H7 (cell line): ENCODE data around the gene ZNHIT2. TPM values are rescaled to one million over a fixed set of nuclear protein-coding genes. Genes with fewer than 3 reads are reported as not detected.
A peak's percentile ranks its signal among the peaks of the same experiment; 100 is the strongest.
"Not testable (repeated sequence)": the region's sequence is repeated elsewhere in the genome, so short reads cannot be mapped to it uniquely, and the experiment has no call there.

ENCODE experiments used
- DNase-seq: peaks from one replicate; pipeline ENCODE4 v3.0.0; 2012
- H3K27me3 ChIP-seq: 2 replicates; pipeline ENCODE4 v1.6.0; 2011; ENCODE audit warnings: mild to moderate bottlenecking, low read length; ENCODE audit not compliant: control insufficient read depth, insufficient read depth
- H3K36me3 ChIP-seq: replicated peaks from 2 replicates; pipeline ENCODE4 v1.5.1; 2011; ENCODE audit warnings: low read length; ENCODE audit not compliant: control insufficient read depth, insufficient read depth
- H3K4me3 ChIP-seq: 2 replicates; pipeline ENCODE4 v1.5.1; 2011; ENCODE audit warnings: low read depth, mild to moderate bottlenecking, control low read depth, low read length, moderate library complexity; ENCODE audit not compliant: insufficient read depth
- total RNA-seq: library from RNA; depleted of rRNA; stranded (reverse); fragments of >200 nt; shearing (Covaris generic); gene quantifications from 2 replicates; pipeline ENCODE4 v1.2.3, GENCODE V29; 2014

The ZNHIT2 gene
- total RNA-seq, 1 experiment from 2014 or later: 14.1 TPM

DNA sequence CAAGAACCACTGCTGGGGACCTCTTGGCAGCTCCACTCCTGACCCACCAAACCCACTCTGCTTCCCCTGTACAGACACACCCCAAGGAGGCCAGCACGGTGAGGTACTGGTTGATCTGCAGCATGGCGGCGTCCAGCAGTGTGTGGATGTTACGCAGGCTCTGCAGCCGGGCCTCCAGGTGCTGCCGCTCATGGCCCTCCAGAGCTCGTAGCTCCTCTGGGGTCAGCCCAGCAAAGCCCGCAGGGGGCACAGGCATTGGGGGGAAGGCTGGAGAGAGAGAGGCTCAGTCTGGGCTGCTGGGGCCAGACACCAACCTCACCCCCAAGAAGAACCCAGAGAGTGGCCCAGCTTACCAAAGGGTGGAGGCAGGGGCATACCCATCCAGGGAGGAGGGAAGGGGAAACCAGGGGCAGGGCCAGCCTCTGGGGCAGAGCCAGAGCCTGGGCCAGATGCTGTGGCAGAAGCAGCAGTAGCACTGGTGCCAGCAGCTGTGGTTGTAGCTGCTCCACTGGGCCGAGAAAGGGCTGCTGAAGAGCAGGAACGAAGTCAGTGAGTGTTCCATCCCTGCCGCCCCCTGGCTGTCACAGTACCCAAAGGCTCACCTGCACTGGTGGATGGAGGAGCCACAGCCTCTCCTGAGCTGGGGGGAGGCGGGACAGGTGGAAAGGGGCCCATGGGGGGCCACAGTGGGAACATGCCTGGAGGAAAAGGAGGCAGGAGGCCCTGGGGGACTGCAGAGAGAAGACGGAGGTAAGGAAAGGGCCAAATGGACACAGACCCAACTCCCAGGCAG is 12.3 kb upstream of the ZNHIT2 start:
- Histone ChIP-seq H3K36me3 (peaks cover 50% of the 10 kb centered on the region), H3K4me3 (no peak overlapping the region), H3K27me3 (no peaks in the 10 kb centered on the region)
- DNase-seq: peak; percentile 72

DNA sequence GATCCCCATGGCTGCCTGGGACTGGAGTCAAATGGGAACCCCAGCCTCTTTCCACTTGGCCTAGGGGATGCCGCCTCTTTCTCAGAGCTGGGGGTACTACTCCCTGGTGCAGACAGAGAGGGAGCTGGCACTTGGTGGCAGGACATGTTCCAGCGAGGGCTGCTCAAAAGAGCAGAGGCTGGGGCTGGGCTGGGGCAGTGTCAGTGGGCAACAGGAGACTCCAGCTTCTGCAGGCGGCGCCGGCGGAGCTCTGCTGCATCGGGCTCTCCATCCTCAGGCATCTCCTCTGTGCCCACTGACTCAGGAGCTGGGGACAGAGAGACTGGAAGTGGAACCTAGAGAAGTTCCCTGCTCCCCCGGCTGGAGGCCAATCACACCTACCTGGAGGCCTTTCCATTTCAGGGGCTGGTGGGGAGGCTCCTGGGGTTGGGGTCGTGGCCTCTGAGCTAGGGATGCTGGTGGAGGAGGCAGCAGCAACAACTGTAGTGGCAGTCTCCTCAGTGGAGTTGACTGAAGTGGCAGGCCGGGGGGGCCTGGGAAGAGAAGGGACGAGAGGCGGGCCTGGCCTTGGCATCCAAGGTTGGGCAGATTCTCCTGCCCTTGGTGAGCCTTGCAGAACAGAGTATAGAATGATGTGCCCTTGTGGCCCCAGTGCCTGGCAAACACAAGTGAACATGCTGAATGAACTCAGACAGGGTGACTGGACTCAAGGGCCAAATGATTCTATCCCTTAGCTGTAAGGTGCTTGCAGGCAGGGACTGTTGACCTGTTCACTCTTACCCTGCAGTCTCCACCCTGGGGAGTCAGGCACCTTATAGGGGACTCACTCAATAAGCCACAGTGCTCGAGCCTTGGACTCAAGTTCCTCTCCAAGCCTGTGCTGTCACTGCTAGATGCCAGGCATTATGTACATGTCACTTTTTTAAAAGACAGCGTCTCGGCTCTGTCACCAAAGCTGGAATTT is 11.0 kb upstream of the ZNHIT2 start:
- peak; percentile 28 for DNase-seq
- Histone ChIP-seq H3K36me3 (peaks cover 56% of the 10 kb centered on the region), H3K27me3 (no peaks in the 10 kb centered on the region), H3K4me3 (no peak overlapping the region)

DNA sequence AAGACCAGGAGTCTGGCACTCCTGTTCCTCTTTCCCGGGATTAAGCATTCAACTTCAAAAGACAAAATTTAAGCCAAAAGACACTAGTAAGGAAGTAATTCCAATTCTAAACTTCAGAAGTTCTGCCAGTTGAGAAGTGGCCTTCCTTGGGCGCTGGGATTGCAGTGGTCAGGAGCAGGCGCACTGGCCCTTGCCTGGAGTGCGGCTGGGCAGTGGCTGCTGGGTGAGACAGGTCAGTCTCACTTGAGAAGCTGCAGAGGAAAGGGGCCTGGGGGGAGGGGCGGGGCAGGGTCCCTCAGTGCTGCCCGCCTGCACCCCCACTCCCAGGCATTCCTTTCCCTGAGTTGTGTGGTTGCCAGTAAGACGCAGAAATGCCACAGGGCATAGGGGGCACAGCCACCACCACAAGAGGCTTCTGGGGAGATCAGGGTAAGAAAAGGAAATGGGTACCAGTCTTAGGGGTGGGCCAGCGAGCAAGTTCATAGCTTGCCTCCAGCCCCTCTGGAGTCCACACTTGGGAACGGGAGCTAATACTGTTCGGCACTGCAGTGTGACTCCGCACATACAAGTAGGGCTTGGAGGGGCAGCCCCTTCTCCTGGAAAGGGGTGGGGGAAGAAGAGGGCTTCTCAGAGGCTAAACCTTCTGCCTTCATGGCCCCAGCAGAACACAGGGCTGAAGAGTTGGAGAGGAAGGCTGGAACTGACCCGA is 10.1 kb upstream of the ZNHIT2 start:
- H3K36me3 ChIP-seq: peaks cover 52% of the 10 kb centered on the region
- peak; percentile 38 for DNase-seq
- H3K27me3 ChIP-seq: no peaks in the 10 kb centered on the region

DNA sequence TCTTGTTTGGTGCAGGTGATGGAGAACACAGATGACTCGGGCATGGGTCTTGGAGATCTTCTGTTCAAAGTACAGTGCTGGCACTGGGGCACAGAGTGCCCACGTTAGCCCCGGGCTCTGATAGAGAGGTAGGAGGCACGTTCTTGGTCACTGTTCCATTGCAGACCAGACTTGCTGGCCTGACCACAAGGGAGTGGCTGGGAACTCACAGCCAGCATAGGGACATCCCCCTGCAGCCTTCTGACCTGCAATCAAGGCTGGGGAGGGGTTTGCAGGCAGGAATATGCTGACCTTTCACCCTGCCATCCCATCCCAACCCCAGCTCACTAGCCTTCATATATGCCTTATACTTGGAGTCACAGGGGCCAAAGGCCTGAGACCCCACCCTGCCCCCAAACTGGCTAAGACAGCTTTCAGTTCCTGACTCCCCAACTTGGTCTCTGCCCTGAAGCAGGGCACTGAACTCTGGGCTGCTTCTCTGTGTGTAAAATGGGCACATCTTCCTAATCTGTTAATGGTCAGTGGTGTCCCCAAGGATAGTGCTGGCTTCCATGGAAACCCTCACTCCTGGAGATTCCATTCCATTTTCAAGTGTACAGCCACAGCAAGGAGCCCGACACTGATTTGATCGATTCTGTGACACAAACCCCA is 9.2 kb upstream of the ZNHIT2 start:
- peak; percentile 26 for DNase-seq
- Histone ChIP-seq H3K27me3 (no peaks in the 10 kb centered on the region), H3K4me3 (no peak overlapping the region), H3K36me3 (peaks cover 46% of the 10 kb centered on the region)

More for the DNA sequence above, 10.1 kb upstream of the ZNHIT2 start:
- no peak overlapping the region for H3K4me3 ChIP-seq

DNA sequence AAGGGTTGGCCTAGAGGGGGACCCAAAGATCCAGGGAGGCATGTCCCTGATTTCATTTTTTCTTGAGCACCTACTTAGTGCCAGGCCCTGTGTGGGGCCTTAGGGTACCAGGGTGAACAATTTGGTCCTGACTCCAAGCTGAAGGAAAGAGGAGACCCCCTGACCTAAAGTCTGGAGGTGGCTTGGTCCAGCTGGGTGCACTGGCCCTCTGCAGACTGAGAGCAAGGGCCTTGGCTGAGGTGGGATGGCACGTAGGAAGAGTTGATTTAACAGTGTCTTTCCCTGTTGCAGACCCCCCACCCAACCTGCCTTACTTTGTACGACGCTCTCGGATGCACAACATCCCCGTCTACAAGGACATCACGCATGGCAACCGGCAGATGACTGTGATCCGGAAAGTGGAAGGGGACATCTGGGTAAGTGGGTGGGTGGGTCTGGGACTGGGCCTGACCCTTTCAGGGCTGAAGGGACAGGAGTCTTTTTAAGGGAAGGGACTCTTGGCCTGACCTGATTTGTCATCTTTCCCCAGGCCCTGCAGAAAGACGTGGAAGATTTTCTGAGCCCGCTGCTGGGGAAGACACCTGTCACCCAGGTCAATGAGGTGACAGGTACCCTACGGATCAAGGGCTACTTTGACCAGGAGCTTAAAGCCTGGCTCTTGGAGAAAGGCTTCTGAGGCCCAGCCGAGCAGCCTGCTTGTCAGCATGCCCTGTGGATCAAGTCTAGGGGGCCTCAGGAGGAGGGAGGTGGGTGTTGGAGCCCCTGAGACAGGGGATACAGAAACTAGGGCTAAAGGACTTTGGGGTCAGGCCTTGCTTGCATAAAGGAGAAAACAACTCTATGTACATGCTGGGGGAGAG is 7.9 kb upstream of the ZNHIT2 start:
- no peak for DNase-seq
- Histone ChIP-seq H3K4me3 (no peak overlapping the region), H3K36me3 (peaks cover 46% of the 10 kb centered on the region), H3K27me3 (no peaks in the 10 kb centered on the region)

DNA sequence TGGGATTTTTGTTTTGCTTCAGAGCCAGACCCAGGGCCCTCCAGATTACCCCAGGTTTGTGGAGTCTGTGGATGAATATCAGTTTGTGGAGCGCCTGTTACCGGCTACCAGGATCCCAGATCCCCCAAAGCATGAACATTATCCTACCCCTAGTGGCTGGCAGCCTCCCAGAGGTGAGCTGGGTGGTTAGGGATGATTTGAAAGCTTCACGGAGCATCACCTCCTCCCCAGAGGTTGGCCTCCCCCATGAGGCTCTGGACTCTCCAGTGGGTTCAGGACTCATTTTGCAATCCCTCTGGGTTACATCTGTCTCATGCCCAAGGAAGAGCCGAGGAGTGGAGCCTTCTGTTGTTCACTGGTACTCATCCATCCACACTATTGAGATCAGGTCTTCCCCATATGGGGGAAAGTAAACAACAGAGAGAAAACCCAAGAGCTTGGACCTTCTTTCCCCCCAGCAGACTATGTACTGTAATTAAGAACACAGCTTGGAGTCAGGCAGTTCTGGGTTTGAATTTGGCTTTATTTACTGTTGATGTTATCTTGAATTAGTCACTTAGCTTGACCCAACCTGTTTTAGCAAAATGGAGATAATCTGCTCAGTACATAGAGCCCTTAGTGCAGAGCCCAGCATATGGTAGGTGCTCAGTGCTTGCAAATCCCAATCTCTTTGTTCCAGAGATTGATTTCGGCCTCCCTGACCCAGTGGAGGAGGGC is 7.1 kb upstream of the ZNHIT2 start:
- Histone ChIP-seq H3K36me3 (peaks cover 50% of the 10 kb centered on the region), H3K4me3 (no peak overlapping the region), H3K27me3 (no peaks in the 10 kb centered on the region)
- no peak for DNase-seq

DNA sequence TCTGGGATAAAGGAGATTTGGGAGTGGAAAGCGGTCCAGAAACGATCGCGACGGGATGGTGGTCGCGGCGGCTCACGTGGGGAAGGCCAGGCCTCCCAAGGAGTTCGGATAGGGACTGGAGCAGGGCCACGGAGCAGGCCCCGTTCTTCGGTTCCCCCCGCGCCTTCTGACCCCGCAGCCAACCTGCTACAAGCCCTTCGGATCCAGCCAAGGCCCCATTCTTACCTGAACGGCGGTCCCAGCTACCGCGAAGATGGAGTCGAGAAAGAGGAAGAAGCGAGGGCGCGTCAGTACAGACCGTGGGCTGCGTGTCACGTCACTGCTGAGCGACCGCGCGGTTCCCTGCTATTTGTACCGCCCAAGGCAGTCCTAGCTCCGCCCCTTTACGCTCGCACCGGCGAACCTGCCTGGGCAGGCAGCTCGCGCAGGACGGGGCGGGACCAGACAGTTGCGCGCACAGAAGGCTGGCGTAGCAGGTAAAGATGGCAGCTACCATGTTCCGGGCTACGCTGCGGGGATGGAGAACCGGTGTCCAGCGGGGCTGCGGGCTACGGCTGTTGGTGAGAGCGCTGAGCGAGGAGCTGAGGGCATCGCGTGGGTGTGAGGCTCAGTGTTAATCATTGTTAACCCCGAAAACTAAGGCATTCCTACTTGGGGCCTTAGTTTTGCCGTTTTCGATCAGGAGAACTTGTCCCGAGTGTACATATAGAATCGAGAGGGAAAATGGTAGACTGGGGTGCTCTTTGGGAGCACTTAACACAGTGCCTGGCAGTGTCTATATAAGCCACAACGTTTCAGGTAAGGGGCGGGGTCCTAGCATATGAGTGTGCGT is 4.6 kb upstream of the ZNHIT2 start, which contains the start of the genes FAU and MRPL49:
TSS of gene FAU (minus strand) at position 270 of the 832 bp plus-strand sequence. CDS start 321 bp downstream, outside the sequence.
TSS of gene MRPL49 (plus strand) at position 457 of the 832 bp plus-strand sequence. CDS start at position 483, 26 bp downstream.
- no peaks in the 10 kb centered on the region for H3K27me3 ChIP-seq
- DNase-seq: peak; percentile 98
- H3K4me3 ChIP-seq: peak within 1 kb of the TSS; percentile 98
- H3K36me3 ChIP-seq: peaks cover 42% of the 10 kb centered on the region

DNA sequence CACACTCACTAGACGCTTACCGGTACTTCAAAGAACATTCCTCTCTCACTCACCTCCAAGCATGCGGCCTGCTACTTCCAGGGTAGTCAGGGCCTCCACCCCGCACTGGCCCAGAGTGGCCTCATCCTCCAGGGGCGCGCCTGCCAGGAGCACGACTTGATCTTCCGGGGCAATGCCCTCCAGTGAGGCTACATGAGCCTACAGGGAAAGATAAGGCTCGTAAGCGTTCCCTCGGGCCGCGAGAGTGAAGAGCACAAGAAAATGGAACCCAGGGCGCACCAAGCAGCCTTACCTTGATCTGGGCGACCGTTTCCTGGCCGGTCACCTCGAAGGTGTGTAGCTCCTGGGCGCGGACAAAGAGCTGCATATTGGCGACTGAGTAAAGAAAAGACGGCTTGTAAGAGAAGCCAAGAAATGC is 4.0 kb upstream of the ZNHIT2 start:
- Histone ChIP-seq H3K27me3 (no peaks in the 10 kb centered on the region), H3K4me3 (peak overlapping the region; percentile 98), H3K36me3 (peaks cover 37% of the 10 kb centered on the region)
- DNase-seq: peak; percentile 50

DNA sequence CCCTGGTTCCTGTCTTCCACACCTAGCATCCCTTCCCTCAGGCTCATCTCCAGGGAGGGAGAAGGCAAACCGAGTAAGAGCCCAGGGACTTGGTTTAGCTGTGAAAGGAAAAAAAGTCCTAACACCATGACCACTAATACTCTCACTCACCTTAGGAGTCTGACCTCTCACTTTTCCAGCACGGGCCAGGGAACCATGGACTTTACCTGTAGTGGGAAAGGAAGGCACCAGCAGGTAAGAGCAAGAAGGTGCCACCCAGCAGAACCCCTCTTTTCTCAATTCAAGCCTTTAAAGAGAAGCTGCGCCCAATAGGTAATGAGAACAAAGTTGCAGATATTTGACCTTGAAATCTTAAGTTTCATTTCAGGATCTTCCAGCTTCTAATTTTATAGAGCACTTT is 3.3 kb upstream of the ZNHIT2 start:
- no peaks in the 10 kb centered on the region for H3K27me3 ChIP-seq
- peak overlapping the region; percentile 98 for H3K4me3 ChIP-seq
- peaks cover 37% of the 10 kb centered on the region for H3K36me3 ChIP-seq
- no peak for DNase-seq

DNA sequence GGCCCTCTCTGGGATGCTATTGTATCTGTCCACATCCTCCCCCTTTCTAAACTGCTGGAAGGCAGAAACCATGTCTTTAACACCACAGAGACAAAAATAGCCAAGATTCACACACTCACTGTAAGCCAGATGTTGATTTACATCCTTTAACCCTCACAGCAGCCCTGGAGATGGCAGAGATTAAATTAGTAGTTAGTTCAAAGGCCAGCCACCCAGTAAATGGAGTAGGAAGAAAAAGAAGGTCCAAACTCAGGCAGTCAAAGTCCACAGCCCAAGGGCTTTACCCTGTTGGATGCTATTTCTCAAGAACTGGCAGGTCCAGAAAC is 2.1 kb upstream of the ZNHIT2 start:
- no peak overlapping the region for H3K4me3 ChIP-seq
- H3K36me3 ChIP-seq: peaks cover 27% of the 10 kb centered on the region
- H3K27me3 ChIP-seq: no peaks in the 10 kb centered on the region
- no peak for DNase-seq

DNA sequence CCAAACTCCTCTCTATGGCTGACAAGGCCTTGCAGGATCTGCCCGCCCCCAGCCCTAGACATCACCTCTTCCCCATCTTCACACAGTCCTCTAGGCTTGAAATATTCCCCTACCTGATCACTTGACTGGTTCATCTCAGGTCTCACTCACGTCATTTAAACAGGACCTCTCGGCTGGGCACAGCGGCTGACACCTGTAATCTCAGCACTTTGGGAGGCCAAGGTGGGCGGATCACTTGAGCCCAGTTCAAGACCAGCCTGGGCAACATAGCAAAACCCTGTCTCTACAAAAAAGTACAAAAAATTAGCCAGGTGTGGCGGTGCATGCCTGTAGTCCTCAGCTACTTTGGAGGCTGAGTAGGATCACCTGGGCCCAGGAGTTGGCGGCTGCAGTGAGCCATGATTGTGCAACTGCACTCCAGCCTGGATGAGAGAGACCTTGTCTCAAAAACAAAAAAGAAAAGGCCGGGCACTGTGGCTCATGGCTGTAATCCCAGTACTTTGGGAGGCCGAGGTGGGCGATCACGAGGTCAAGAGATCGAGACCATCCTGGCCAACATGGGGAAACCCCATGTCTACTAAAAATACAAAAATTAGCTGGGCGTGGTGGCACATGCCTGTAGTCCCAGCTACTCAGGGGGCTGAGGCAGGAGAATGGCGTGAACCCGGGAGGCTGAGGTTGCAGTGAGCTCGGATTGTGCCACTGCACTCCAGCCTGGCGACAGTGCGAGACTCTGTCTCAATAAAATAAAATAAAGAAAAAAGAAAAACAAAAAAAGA is 1.6 kb upstream of the ZNHIT2 start:
- DNase-seq, H3K4me3 ChIP-seq, H3K27me3 ChIP-seq: not testable (repeated sequence)
- peaks cover 23% of the 10 kb centered on the region for H3K36me3 ChIP-seq
